Calu3 (cell line): ENCODE measurements around the gene COL8A2. TPM values are rescaled to one million over a fixed set of nuclear protein-coding genes. Genes with fewer than 3 reads are reported as not detected.

Source experiments
- BruUV-seq: library from RNA; stranded (reverse); fragments of 400-500 nt; replicated peaks from 2 replicates; lab custom pipeline; 2021; lab: Mats Ljungman, UMichigan
- CTCF ChIA-PET: fragments of 300-600 bp; sonication (Branson Sonifier 250); formaldehyde crosslinking; loops from one replicate; lab custom pipeline; 2022; ENCODE audit warnings: antibody characterized with exemption; lab: Charles Lee
- DNase-seq: peaks from one replicate; pipeline ENCODE4 v3.0.0; 2022
- H3K27ac Mint-ChIP-seq: one replicate; pipeline ENCODE4 v1.8.0; 2022; ENCODE audit warnings: mixed read lengths; ENCODE audit not compliant: unreplicated experiment
- H3K27me3 Mint-ChIP-seq: one replicate; pipeline ENCODE4 v1.8.0; 2022; ENCODE audit warnings: mixed read lengths; ENCODE audit not compliant: unreplicated experiment
- H3K36me3 Mint-ChIP-seq: one replicate; pipeline ENCODE4 v1.8.0; 2022; ENCODE audit warnings: mild to moderate bottlenecking, moderate library complexity, mixed read lengths; ENCODE audit not compliant: insufficient read depth, unreplicated experiment
- H3K4me1 Mint-ChIP-seq: one replicate; pipeline ENCODE4 v1.8.0; 2022; ENCODE audit warnings: mild to moderate bottlenecking, low read depth, mixed read lengths; ENCODE audit not compliant: unreplicated experiment
- H3K4me3 Mint-ChIP-seq: one replicate; pipeline ENCODE4 v1.8.0; 2022; ENCODE audit warnings: mild to moderate bottlenecking, low read depth, moderate library complexity, mixed read lengths; ENCODE audit not compliant: unreplicated experiment
- H3K9me3 Mint-ChIP-seq: one replicate; pipeline ENCODE4 v1.8.0; 2022; ENCODE audit warnings: low read depth, mixed read lengths; ENCODE audit not compliant: unreplicated experiment
- CTCF ChIP-seq: fragments of 200-600 bp; IDR thresholded peaks from one replicate; pipeline ENCODE4 v1.8.0; 2022; ENCODE audit warnings: antibody characterized with exemption; ENCODE audit not compliant: unreplicated experiment
- intact Hi-C: fragments of 100-400 bp; cut with micrococcal nuclease; formaldehyde crosslinking; loops from one replicate; pipeline ENCODE4 v1.10.0; 2022; ENCODE audit not compliant: unreplicated experiment
- total RNA-seq: library from RNA; stranded (reverse); gene quantifications from 2 replicates; pipeline ENCODE4 v1.2.3, GENCODE V29; 2022

Gene COL8A2
- total RNA-seq, 1 experiment from 2014 or later, result not detected

DNA sequence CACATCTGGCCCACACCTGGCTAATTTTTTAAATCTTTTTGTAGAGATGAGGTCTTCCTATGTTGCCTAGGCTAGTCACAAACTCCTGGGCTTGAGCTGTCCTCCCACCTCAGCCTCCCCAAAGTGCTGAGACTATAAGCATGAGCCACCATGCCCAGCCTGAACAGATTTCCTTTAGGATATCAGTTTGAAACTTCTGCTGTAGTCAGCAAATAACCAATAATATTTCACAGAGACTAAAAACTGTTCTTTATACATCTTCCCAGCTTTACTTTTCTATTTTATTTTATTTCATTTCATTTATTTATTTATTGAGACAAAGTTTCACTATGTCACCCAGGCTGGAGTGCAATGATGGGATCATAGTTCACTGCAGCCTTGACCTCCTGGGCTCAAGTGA lies 71.0 kb downstream of the COL8A2 start:
- Mint-ChIP-seq H3K27me3 (no peaks in the 10 kb centered on the region), H3K4me3 (no peak overlapping the region), H3K27ac (no peak overlapping the region), H3K4me1 (no peaks in the 10 kb centered on the region), H3K9me3 (no peaks in the 10 kb centered on the region), H3K36me3 (peaks cover 12% of the 10 kb centered on the region)
- BruUV-seq, result no TSS peak
- CTCF ChIA-PET, result no interaction called here
- DNase-seq, result no peak
- no peak for TF ChIP-seq CTCF
- intact Hi-C loops, result no loop called here

DNA sequence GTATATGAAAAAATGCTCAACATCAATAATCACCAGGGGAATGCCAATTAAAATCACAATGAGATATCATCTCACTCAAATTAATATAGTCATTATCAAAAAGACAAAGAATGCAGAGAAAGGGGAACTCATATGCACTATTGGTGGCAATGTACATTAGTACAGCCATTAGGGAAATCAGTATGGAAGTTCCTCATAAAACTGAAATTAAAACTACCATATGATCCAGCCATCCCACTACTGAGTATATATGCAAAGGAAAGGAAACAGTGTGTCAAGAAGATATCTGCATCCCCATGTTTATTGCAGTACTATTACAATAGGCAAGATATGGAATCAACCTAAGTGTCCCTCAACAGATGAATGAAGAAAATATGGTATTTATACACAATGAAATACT lies 73.2 kb downstream of the COL8A2 start:
- no peaks in the 10 kb centered on the region for H3K9me3 Mint-ChIP-seq
- no peak overlapping the region for H3K27ac Mint-ChIP-seq
- TF ChIP-seq CTCF, result no peak
- no TSS peak for BruUV-seq
- H3K4me1 Mint-ChIP-seq, result no peaks in the 10 kb centered on the region
- CTCF ChIA-PET, result no interaction called here
- DNase-seq, result no peak
- H3K4me3 Mint-ChIP-seq, result no peak overlapping the region
- intact Hi-C loops, result no loop called here
- peaks cover 20% of the 10 kb centered on the region for H3K36me3 Mint-ChIP-seq
- no peaks in the 10 kb centered on the region for H3K27me3 Mint-ChIP-seq

Other genes starting within 250 kb of the COL8A2 start
- gene AGO1, start 242.0 kb downstream of the COL8A2 start, total RNA-seq, result 30.0 and 34.4 TPM in 2 replicates
- 28.5 and 29.8 TPM in 2 replicates for gene AGO3, start 194.1 kb downstream of the COL8A2 start, total RNA-seq
- 0.31 TPM in 1 of 2 replicates, not detected in the other for gene TEKT2, start 41.1 kb downstream of the COL8A2 start, total RNA-seq
- gene ADPRS, start 36.3 kb downstream of the COL8A2 start, total RNA-seq, result 26.5 and 32.8 TPM in 2 replicates
- 70.3 and 71.5 TPM in 2 replicates for gene TRAPPC3, start 24.3 kb upstream of the COL8A2 start, total RNA-seq
- gene MAP7D1, start 30.9 kb upstream of the COL8A2 start, total RNA-seq, result 96.2 and 98.3 TPM in 2 replicates
- gene THRAP3, start 99.2 kb upstream of the COL8A2 start, total RNA-seq, result 97.5 and 99.4 TPM in 2 replicates
- 12.1 and 13.2 TPM in 2 replicates for gene SH3D21, start 181.1 kb upstream of the COL8A2 start, total RNA-seq
- 10.1 and 11.2 TPM in 2 replicates for gene EVA1B, start 198.4 kb upstream of the COL8A2 start, total RNA-seq